Transverse colon (tissue), 4 donors: Measurements from ENCODE around the gene ARHGAP6. TPM values are rescaled to one million over a fixed set of nuclear protein-coding genes. Genes with fewer than 3 reads are reported as not detected.

Experiments used
- DNase-seq: peaks from one replicate; pipeline ENCODE4 v3.0.0-alpha.2; 2019
- H3K27ac ChIP-seq, 4 donors: fragments of 200-600 bp; sonication (generic); 2 replicates each; pipeline ENCODE4 v1.5.1; 2016 to 2018; ENCODE audit warnings: inconsistent platforms in 4 of 4
- H3K27me3 ChIP-seq: fragments of 200-600 bp; sonication (generic); 2 replicates; pipeline ENCODE4 v1.5.1; 2017; ENCODE audit warnings: inconsistent platforms
- H3K36me3 ChIP-seq, 4 donors: fragments of 200-600 bp; sonication (generic); 2 replicates each; pipeline ENCODE4 v1.5.1; 2017 to 2019; ENCODE audit warnings: inconsistent platforms in 4 of 4
- H3K4me1 ChIP-seq, 4 donors: fragments of 200-600 bp; sonication (generic); 2 replicates each; pipeline ENCODE4 v1.5.1; 2017 to 2020; ENCODE audit warnings: inconsistent platforms in 4 of 4
- H3K4me3 ChIP-seq, 4 donors: fragments of 200-600 bp; sonication (generic); 1 replicate in 1 of 4; 2 replicates in 3 of 4; pipeline versions ENCODE4 v1.5.1 to v1.6.1; 2017 to 2019; ENCODE audit warnings: inconsistent platforms in 4 of 4
- H3K9me3 ChIP-seq, 2 donors: fragments of 200-600 bp; sonication (generic); 2 replicates each; pipeline ENCODE4 v1.5.1; 2017 to 2019; ENCODE audit warnings: inconsistent platforms in 2 of 2
- EP300 ChIP-seq: sonication (generic); formaldehyde crosslinking; IDR thresholded peaks from one replicate; pipeline ENCODE4 v1.6.1; 2017; ENCODE audit warnings: antibody characterized with exemption, low read depth
- POLR2A ChIP-seq: fragments of 450-650 bp; IDR thresholded peaks from one replicate; pipeline ENCODE4 v1.6.1; 2016; ENCODE audit warnings: antibody characterized with exemption, mild to moderate bottlenecking, moderate library complexity
- POLR2AphosphoS5 ChIP-seq, 3 donors: sonication (generic); formaldehyde crosslinking; IDR thresholded peaks; one replicate each; pipeline ENCODE4 v1.6.1; 2016; ENCODE audit warnings: antibody characterized with exemption in 3 of 3
- WGBS, 2 donors: methylation state at CpG; one replicate each; pipeline ENCODE4 v1.1.5; 2018; ENCODE audit warnings: low coverage in 1 of 2; 5-methylcytosine and 5-hydroxymethylcytosine counted together
- in situ Hi-C, 4 donors: fragments of 200-750 bp; cut with MboI; loops; one replicate each; pipeline versions ENCODE4 v1.15.0 to v1.15.1; 2017; ENCODE audit warnings: low sequenced_read_pairs in 3 of 4, low pct_ligation_motif_present in 1 of 4, low pct_unique_long_range_greater_than_20kb in 1 of 4
- intact Hi-C: fragments of 100-400 bp; cut with DNase I; formaldehyde crosslinking; loops from one replicate; pipeline ENCODE4 v1.15.1; 2023; ENCODE audit warnings: low total_unique reads
- total RNA-seq, 4 donors: library from RNA; depleted of rRNA; stranded (reverse); fragments of >200 nt; gene quantifications; one replicate each; pipeline ENCODE4 v1.1.0, GENCODE V29; 2016
- TF ChIP-seq, protein P1 (sequence below), 5 experiments: fragments of 200-600 bp in 3 of 5; fragments of 450-650 bp in 2 of 5; sonication (generic) in 3 of 5; IDR thresholded peaks; 1 replicate in 2 of 5; 2 replicates in 3 of 5; pipeline ENCODE4 v1.5.1; 2016 to 2017; ENCODE audit warnings: antibody characterized with exemption in 5 of 5, inconsistent platforms in 3 of 5, mild to moderate bottlenecking in 2 of 5, moderate library complexity in 1 of 5

ARHGAP6 gene
- total RNA-seq, 4 donors from 2014 or later, result 5.0 to 12.4 (median 9.0) TPM

DNA sequence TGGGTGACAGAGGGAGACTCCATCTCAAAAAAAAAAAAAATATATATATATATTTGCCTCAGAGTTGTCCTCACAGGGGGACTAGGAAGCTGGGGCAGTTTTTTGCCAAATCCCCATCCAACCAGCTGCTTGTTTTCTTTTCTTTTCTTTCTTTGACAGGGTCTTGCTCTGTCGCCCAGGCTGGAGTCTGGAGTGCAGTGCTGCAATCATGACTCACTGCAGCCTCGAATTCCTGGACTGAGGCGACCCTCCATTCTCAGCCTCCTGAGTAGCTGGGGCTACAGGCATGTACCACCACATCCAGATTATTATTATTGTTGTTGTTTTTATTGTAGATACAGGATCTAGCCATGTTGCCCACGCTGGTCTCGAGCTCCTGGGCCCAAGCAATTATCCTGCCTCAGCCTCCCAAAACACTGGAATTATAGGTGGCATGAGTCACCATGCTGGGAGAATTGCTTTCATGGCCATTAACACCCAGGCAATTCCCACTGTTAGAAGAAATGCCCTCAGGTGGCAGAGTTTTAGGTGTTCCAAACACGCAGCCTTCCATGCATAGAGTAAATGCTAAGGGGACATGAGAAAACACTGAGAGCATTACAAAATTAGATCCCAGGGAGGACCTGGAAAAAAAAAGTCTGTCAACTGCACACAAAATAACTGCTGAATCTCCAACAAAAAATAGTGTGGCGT lies 98.0 kb downstream of the ARHGAP6 start:
- Histone ChIP-seq H3K4me1 (no peaks in the 10 kb centered on the region), H3K4me3 (no peak overlapping the region), H3K36me3 (no peaks in the 10 kb centered on the region), H3K27ac (no peak overlapping the region), H3K27me3 (no peaks in the 10 kb centered on the region), H3K9me3 (no peaks in the 10 kb centered on the region)
- WGBS, 2 donors, result 70 to 100% methylated on average over 1 to 7 of the region's 7 CpGs
- in situ Hi-C loops, result no loop called here
- intact Hi-C loops, result no loop called here
- TF ChIP-seq POLR2A (no peak), POLR2AphosphoS5 (IDR thresholded peaks at IDR 0.05) (no peak), EP300 (no peak)
- TF ChIP-seq, protein P1, sequence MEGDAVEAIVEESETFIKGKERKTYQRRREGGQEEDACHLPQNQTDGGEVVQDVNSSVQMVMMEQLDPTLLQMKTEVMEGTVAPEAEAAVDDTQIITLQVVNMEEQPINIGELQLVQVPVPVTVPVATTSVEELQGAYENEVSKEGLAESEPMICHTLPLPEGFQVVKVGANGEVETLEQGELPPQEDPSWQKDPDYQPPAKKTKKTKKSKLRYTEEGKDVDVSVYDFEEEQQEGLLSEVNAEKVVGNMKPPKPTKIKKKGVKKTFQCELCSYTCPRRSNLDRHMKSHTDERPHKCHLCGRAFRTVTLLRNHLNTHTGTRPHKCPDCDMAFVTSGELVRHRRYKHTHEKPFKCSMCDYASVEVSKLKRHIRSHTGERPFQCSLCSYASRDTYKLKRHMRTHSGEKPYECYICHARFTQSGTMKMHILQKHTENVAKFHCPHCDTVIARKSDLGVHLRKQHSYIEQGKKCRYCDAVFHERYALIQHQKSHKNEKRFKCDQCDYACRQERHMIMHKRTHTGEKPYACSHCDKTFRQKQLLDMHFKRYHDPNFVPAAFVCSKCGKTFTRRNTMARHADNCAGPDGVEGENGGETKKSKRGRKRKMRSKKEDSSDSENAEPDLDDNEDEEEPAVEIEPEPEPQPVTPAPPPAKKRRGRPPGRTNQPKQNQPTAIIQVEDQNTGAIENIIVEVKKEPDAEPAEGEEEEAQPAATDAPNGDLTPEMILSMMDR (IDR thresholded peaks at IDR 0.05), result no peak
- no peak for DNase-seq

DNA sequence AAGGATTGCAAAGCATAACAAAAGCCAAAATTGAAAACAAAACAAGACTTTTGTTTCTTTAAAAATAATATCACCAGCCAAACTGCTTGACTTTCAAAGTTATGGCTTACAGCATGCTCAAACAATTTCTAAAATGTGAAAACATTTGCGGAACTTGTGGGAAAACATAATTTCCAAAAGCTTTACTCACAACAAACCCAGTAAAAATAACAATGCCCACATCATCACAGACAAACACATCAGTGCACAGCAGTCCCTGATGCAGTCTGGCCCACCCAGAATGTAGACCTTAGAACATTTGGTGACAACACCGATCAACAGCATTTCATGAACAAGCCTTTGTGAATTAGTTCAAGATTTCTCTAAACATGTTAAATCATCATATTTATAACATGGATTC lies 98.9 kb downstream of the ARHGAP6 start:
- in situ Hi-C loops (no loop called here), intact Hi-C loops (no loop called here)
- no peaks in the 10 kb centered on the region for H3K9me3 ChIP-seq
- no peaks in the 10 kb centered on the region for H3K4me1 ChIP-seq
- no peaks in the 10 kb centered on the region for H3K27me3 ChIP-seq
- no peaks in the 10 kb centered on the region for H3K36me3 ChIP-seq
- H3K27ac ChIP-seq, result no peak overlapping the region
- WGBS, 2 donors, result 82 to 88% methylated on average over 1 to 2 of the region's 2 CpGs
- TF ChIP-seq POLR2AphosphoS5 (IDR thresholded peaks at IDR 0.05) (no peak), POLR2A (no peak), EP300 (no peak)
- TF ChIP-seq, protein P1 (IDR thresholded peaks at IDR 0.05), result no peak
- no peak for DNase-seq
- no peak overlapping the region for H3K4me3 ChIP-seq

DNA sequence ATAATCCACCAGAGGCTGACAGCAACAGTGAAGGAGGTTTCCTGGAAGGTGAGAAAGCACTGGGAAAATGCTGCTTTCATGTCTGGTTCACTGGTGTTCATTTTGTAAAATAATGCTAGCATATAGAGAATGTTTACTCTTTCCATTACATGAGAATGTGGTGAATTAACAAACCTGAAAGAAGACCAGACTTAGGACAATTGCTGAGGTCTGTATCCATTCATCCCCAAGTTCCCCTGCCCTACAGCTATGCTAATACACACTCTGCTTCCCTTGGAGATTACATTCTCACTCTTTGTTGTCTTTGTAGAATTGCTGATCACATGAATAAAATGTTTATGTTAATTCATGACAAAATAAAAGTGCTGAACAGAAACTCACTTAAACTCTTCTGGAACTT lies 99.5 kb downstream of the ARHGAP6 start:
- intact Hi-C loops, result no loop called here
- Histone ChIP-seq H3K9me3 (no peaks in the 10 kb centered on the region), H3K27ac (no peak overlapping the region), H3K27me3 (no peaks in the 10 kb centered on the region), H3K36me3 (no peaks in the 10 kb centered on the region), H3K4me1 (no peaks in the 10 kb centered on the region), H3K4me3 (no peak overlapping the region)
- DNase-seq, result no peak
- in situ Hi-C loops, result no loop called here
- TF ChIP-seq POLR2A (no peak), POLR2AphosphoS5 (IDR thresholded peaks at IDR 0.05) (no peak), EP300 (no peak)
- TF ChIP-seq, protein P1 (IDR thresholded peaks at IDR 0.05), result no peak

DNA sequence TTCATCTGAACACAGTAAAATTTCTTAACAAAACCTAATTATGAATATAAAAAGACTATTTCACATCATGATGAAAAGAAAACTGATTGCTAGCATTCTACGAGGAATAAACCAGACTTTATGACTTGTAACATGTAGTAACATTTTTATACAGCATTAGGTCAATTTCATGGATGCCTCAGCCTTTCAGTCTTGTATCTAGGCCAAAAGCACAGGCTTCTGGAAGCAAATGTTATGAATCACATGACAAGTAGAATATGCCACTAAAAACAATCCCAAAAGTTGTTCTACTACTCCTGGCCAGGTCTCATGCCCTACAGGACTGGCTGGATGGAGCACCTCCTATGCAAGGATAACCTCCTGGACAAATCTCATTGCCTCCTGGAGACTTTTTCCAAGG lies 101.2 kb downstream of the ARHGAP6 start:
- DNase-seq, result no peak
- Histone ChIP-seq H3K36me3 (no peaks in the 10 kb centered on the region), H3K9me3 (no peaks in the 10 kb centered on the region), H3K4me3 (no peak overlapping the region), H3K4me1 (no peaks in the 10 kb centered on the region), H3K27ac (no peak overlapping the region), H3K27me3 (no peaks in the 10 kb centered on the region)
- TF ChIP-seq, protein P1 (IDR thresholded peaks at IDR 0.05), result no peak
- no peak for TF ChIP-seq POLR2A
- no peak for TF ChIP-seq POLR2AphosphoS5 (IDR thresholded peaks at IDR 0.05)
- TF ChIP-seq EP300, result no peak
- 54% methylated on average over 1 of the region's 1 CpG; no CpG with 5 or more reads in 1 of the 2 donors for WGBS, 2 donors
- in situ Hi-C loops (no loop called here), intact Hi-C loops (no loop called here)
